ENCODE data around the gene CRYL1. TPM values are rescaled to one million over a fixed set of nuclear protein-coding genes. Genes with fewer than 3 reads are reported as not detected.

The CRYL1 gene
- total and polyA plus RNA-seq, 2 of the 13 experiments (the other 11 are each of a cell fraction or from before 2014, with no cell fraction given): 57.2 to 115 TPM

DNA sequence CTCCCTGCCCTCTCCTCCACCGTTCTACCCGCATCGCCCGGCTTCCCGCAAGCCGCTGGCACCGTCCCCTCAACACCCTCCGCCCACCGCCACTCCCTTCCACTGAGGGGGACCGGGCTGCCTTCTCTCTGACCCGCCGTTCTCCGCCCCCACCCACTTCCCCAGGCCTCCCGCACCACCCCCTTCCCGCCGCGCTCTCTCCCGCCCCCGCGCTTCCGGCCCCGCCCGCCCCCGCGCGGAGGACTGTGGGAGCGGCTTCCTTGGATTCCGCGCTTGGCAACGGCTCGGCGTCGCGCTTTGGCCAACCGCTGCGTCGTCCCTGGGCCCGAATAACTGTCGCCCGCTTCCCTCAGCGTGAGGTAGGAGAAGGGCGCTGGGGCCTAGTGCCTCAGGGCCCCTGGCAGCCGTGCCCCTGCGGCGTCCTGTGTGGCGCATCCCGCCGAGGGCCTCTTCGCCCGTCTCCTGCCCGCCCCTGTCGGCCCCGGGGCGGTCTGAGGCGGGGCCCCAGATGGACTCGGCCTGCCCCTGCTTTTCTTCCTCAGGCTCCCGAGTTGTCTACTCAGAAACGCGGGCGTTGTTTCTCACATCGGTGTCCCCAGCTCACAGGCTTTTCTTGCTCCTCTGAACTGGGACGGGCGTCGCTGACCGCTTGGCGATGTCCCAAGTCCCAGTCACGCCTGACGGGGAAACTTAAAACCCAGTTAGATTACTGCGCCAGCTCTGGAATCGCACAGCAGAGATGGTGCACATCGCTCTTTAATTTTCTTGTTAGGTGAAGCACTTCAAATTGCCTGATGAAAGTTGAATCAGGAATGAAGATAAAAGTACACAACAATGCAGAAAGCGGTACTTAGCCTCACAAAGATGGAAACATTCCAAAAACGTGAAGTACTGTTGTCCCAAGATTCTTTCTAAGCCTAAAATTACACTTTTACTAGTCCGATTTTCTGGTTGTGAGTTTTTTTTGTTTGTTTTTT is 41.5 kb upstream of the CRYL1 start, which contains the start of gene IFT88 (continued):
- TF ChIP-seq NKX3-1 (CRISPR knock-in tag; IDR thresholded peaks at IDR 0.05): peak; percentile 55
- 0 out of 2 replicates have a peak, but pooled peaks have one; percentile 65 for TF ChIP-seq ZNF383 (CRISPR knock-in tag; IDR thresholded peaks at IDR 0.05; ENCODE audit: borderline replicate concordance)
- no peak for TF ChIP-seq ZNF30 (CRISPR knock-in tag; IDR thresholded peaks at IDR 0.05)
- TF ChIP-seq REPIN1 (CRISPR knock-in tag; IDR thresholded peaks at IDR 0.05; ENCODE audit: borderline replicate concordance, low read depth): peak; percentile 34; the same call in 1 of the 2 replicates
- TF ChIP-seq POLR2AphosphoS5 (IDR thresholded peaks at IDR 0.05; ENCODE audit: low read depth, low read length): peak; percentile 75
- 0 out of 2 replicates have a peak, but pooled peaks have one; percentile 18 for TF ChIP-seq ZNF362 (CRISPR knock-in tag; IDR thresholded peaks at IDR 0.05; ENCODE audit: borderline replicate concordance)
- TF ChIP-seq MTA3 (CRISPR knock-in tag; IDR thresholded peaks at IDR 0.05): no peak
- peak; percentile 81 for TF ChIP-seq HDAC2 (CRISPR knock-in tag; IDR thresholded peaks at IDR 0.05)
- TF ChIP-seq ZNF337 (CRISPR knock-in tag; IDR thresholded peaks at IDR 0.05; ENCODE audit: borderline replicate concordance, low read depth): no peak
- TF ChIP-seq ZNF773 (CRISPR knock-in tag; IDR thresholded peaks at IDR 0.05; ENCODE audit: borderline replicate concordance): peak; percentile 79; the same call in 1 of the 2 replicates
- peak; percentile 44; the same call in 1 of the 2 replicates for TF ChIP-seq ZNF800 (CRISPR knock-in tag; IDR thresholded peaks at IDR 0.05)
- TF ChIP-seq SOX5 (CRISPR knock-in tag; IDR thresholded peaks at IDR 0.05; ENCODE audit: borderline replicate concordance): no peak
- no peak for TF ChIP-seq SIN3B (IDR thresholded peaks at IDR 0.05; ENCODE audit: low read length)
- peak; percentile 89; the same call in 1 of the 2 replicates for TF ChIP-seq ZNF83 (CRISPR knock-in tag; IDR thresholded peaks at IDR 0.05; ENCODE audit: borderline replicate concordance)
- TF ChIP-seq MIXL1 (CRISPR knock-in tag; IDR thresholded peaks at IDR 0.05): no peak
- TF ChIP-seq MATR3 (CRISPR knock-in tag; IDR thresholded peaks at IDR 0.05): no peak
- TF ChIP-seq RBAK (CRISPR knock-in tag; IDR thresholded peaks at IDR 0.05): no peak
- no peak; the same call in 1 of the 2 replicates for TF ChIP-seq STAT5B (CRISPR knock-in tag; IDR thresholded peaks at IDR 0.05)
- TF ChIP-seq ZNF768 (CRISPR knock-in tag; IDR thresholded peaks at IDR 0.05): peak; percentile 76; the same call in 1 of the 2 replicates
- TF ChIP-seq, protein P1, sequence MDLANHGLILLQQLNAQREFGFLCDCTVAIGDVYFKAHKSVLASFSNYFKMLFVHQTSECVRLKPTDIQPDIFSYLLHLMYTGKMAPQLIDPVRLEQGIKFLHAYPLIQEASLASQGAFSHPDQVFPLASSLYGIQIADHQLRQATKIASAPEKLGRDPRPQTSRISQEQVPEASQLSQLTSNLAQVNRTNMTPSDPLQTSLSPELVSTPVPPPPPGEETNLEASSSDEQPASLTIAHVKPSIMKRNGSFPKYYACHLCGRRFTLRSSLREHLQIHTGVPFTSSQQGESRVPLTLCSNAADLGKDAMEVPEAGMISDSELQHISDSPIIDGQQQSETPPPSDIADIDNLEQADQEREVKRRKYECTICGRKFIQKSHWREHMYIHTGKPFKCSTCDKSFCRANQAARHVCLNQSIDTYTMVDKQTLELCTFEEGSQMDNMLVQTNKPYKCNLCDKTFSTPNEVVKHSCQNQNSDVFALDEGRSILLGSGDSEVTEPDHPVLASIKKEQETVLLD (CRISPR knock-in tag; IDR thresholded peaks at IDR 0.05; ENCODE audit: low read depth): peak; percentile 54; the same call in 1 of the 2 replicates
- 0 out of 2 replicates have a peak, but pooled peaks have one; percentile 53 for TF ChIP-seq CENPT (CRISPR knock-in tag; IDR thresholded peaks at IDR 0.05; ENCODE audit: low read depth)
- peak; percentile 35; the same call in 1 of the 2 replicates for TF ChIP-seq SIX4 (CRISPR knock-in tag; IDR thresholded peaks at IDR 0.05)
- no peak for TF ChIP-seq PLRG1 (conservative IDR thresholded peaks at IDR 0.05)
- no peak for TF ChIP-seq ZNF33A (CRISPR knock-in tag; IDR thresholded peaks at IDR 0.05; ENCODE audit: borderline replicate concordance)
- no peak for TF ChIP-seq NR3C1 (CRISPR knock-in tag; IDR thresholded peaks at IDR 0.05)
- peak; percentile 34; the same call in 1 of the 2 replicates for TF ChIP-seq ZC3H4 (CRISPR knock-in tag; IDR thresholded peaks at IDR 0.05; ENCODE audit: borderline replicate concordance)
- no peak for TF ChIP-seq ZNF878 (CRISPR knock-in tag; IDR thresholded peaks at IDR 0.05)

All from HepG2 (cell line).